ENCODE results near the gene PUSL1. TPM values are rescaled to one million over a fixed set of nuclear protein-coding genes. Genes with fewer than 3 reads are reported as not detected.

Gene PUSL1
- total and polyA plus RNA-seq, 2 experiments from 2014 or later, result 41.5 to 55.8 TPM

DNA sequence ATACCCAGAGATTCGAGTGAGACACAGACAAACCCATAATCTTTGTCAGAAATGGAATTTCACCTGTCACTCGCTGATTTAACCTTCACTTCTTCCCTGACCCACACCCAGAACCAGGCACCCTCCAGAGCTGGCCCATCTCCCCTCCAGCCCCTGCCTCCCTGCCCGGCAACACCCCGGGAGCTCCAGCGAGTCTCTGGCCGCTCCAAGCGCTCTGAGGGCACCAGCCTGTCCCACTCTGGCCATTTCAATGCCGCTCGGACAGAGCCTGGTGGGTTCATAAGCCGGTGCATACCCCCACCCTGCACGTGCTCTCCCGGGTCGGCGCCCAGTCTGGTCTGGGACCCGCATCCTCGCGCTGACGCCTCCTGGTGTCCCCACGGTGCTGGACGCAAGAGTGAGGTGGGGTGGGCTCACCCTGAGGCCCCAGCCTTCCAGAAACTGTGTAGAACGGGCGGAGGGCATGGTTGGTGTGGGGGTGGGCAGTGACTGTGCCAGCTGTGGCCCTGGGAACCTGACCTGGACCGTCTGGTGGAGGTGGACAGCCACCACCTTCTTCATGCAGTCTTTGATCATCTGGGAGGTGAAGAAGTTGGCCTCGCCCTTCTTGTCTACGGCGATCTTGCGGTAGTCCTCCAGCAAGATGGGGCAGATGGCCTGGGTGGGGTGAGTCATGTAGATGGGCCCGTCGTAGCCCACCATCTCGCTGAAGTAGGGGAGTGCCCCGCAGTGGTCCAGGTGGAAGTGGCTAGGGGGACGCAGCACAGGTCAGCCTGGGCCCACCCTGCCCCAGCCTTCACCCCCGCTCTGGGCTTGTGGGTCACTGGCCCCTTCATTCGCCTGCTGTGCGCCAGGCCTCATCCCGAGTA lies 10.6 kb downstream of the PUSL1 start:
- no peaks in the 10 kb centered on the region for H3K9me2 ChIP-seq (ENCODE audit: insufficient read depth)
- H3K4me3 Mint-ChIP-seq, result no peak overlapping the region; the same call in 2 of the 3 replicates
- H3K27me3 Mint-ChIP-seq (ENCODE audit: insufficient read depth, low read depth, poor library complexity), result peaks cover 34% of the 10 kb centered on the region
- H3K9me3 Mint-ChIP-seq, result no peaks in the 10 kb centered on the region; the same call in 1 of the 3 replicates
- H3K27ac Mint-ChIP-seq, result no peak overlapping the region
- H4K20me1 ChIP-seq (replicated peaks; ENCODE audit: insufficient read depth), result peaks cover 26% of the 10 kb centered on the region
- H3K36me3 ChIP-seq (ENCODE audit: insufficient read depth), result no peaks in the 10 kb centered on the region
- peaks cover 29% of the 10 kb centered on the region for H3K4me1 Mint-ChIP-seq
- H3K4me1 ChIP-seq (ENCODE audit: insufficient read depth), result peaks cover 7% of the 10 kb centered on the region; the same call in 1 of the 2 replicates
- H2AFZ ChIP-seq, result no peak overlapping the region
- no peaks in the 10 kb centered on the region for H3K27me3 ChIP-seq (ENCODE audit: insufficient read depth)
- ATAC-seq (no peak), DNase-seq (ENCODE audit: low spot score) (no peak)
- no peak for TF ChIP-seq ZNF331 (CRISPR knock-in tag; IDR thresholded peaks at IDR 0.05; ENCODE audit: low read depth)
- TF ChIP-seq EZH2phosphoT487 (IDR thresholded peaks at IDR 0.05; ENCODE audit: unreplicated experiment), result no peak
- TF ChIP-seq, protein P1, sequence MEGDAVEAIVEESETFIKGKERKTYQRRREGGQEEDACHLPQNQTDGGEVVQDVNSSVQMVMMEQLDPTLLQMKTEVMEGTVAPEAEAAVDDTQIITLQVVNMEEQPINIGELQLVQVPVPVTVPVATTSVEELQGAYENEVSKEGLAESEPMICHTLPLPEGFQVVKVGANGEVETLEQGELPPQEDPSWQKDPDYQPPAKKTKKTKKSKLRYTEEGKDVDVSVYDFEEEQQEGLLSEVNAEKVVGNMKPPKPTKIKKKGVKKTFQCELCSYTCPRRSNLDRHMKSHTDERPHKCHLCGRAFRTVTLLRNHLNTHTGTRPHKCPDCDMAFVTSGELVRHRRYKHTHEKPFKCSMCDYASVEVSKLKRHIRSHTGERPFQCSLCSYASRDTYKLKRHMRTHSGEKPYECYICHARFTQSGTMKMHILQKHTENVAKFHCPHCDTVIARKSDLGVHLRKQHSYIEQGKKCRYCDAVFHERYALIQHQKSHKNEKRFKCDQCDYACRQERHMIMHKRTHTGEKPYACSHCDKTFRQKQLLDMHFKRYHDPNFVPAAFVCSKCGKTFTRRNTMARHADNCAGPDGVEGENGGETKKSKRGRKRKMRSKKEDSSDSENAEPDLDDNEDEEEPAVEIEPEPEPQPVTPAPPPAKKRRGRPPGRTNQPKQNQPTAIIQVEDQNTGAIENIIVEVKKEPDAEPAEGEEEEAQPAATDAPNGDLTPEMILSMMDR (conservative IDR thresholded peaks at IDR 0.05; ENCODE audit: low read depth in 2 of 2), result no peak
- no peak for TF ChIP-seq POLR2AphosphoS5 (IDR thresholded peaks at IDR 0.05; ENCODE audit: low read depth)
- TF ChIP-seq, protein P2, sequence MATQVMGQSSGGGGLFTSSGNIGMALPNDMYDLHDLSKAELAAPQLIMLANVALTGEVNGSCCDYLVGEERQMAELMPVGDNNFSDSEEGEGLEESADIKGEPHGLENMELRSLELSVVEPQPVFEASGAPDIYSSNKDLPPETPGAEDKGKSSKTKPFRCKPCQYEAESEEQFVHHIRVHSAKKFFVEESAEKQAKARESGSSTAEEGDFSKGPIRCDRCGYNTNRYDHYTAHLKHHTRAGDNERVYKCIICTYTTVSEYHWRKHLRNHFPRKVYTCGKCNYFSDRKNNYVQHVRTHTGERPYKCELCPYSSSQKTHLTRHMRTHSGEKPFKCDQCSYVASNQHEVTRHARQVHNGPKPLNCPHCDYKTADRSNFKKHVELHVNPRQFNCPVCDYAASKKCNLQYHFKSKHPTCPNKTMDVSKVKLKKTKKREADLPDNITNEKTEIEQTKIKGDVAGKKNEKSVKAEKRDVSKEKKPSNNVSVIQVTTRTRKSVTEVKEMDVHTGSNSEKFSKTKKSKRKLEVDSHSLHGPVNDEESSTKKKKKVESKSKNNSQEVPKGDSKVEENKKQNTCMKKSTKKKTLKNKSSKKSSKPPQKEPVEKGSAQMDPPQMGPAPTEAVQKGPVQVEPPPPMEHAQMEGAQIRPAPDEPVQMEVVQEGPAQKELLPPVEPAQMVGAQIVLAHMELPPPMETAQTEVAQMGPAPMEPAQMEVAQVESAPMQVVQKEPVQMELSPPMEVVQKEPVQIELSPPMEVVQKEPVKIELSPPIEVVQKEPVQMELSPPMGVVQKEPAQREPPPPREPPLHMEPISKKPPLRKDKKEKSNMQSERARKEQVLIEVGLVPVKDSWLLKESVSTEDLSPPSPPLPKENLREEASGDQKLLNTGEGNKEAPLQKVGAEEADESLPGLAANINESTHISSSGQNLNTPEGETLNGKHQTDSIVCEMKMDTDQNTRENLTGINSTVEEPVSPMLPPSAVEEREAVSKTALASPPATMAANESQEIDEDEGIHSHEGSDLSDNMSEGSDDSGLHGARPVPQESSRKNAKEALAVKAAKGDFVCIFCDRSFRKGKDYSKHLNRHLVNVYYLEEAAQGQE (IDR thresholded peaks at IDR 0.05; ENCODE audit: unreplicated experiment), result no peak
- TF ChIP-seq NANOG (IDR thresholded peaks at IDR 0.05; ENCODE audit: borderline replicate concordance), result no peak
- TF ChIP-seq, protein P3, sequence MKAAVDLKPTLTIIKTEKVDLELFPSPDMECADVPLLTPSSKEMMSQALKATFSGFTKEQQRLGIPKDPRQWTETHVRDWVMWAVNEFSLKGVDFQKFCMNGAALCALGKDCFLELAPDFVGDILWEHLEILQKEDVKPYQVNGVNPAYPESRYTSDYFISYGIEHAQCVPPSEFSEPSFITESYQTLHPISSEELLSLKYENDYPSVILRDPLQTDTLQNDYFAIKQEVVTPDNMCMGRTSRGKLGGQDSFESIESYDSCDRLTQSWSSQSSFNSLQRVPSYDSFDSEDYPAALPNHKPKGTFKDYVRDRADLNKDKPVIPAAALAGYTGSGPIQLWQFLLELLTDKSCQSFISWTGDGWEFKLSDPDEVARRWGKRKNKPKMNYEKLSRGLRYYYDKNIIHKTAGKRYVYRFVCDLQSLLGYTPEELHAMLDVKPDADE (IDR thresholded peaks at IDR 0.05), result no peak
- TF ChIP-seq JUNB (IDR thresholded peaks at IDR 0.05; ENCODE audit: unreplicated experiment), result no peak
- TF ChIP-seq EZH2 (IDR thresholded peaks at IDR 0.05; ENCODE audit: low read depth, unreplicated experiment), result no peak
- TF ChIP-seq ZNF114 (CRISPR knock-in tag; IDR thresholded peaks at IDR 0.05), result no peak
- TF ChIP-seq CREB1 (CRISPR knock-in tag; IDR thresholded peaks at IDR 0.05; ENCODE audit: low read depth), result no peak
- TF ChIP-seq STAT1 (IDR thresholded peaks at IDR 0.05; ENCODE audit: unreplicated experiment), result no peak
- TF ChIP-seq, protein P4, sequence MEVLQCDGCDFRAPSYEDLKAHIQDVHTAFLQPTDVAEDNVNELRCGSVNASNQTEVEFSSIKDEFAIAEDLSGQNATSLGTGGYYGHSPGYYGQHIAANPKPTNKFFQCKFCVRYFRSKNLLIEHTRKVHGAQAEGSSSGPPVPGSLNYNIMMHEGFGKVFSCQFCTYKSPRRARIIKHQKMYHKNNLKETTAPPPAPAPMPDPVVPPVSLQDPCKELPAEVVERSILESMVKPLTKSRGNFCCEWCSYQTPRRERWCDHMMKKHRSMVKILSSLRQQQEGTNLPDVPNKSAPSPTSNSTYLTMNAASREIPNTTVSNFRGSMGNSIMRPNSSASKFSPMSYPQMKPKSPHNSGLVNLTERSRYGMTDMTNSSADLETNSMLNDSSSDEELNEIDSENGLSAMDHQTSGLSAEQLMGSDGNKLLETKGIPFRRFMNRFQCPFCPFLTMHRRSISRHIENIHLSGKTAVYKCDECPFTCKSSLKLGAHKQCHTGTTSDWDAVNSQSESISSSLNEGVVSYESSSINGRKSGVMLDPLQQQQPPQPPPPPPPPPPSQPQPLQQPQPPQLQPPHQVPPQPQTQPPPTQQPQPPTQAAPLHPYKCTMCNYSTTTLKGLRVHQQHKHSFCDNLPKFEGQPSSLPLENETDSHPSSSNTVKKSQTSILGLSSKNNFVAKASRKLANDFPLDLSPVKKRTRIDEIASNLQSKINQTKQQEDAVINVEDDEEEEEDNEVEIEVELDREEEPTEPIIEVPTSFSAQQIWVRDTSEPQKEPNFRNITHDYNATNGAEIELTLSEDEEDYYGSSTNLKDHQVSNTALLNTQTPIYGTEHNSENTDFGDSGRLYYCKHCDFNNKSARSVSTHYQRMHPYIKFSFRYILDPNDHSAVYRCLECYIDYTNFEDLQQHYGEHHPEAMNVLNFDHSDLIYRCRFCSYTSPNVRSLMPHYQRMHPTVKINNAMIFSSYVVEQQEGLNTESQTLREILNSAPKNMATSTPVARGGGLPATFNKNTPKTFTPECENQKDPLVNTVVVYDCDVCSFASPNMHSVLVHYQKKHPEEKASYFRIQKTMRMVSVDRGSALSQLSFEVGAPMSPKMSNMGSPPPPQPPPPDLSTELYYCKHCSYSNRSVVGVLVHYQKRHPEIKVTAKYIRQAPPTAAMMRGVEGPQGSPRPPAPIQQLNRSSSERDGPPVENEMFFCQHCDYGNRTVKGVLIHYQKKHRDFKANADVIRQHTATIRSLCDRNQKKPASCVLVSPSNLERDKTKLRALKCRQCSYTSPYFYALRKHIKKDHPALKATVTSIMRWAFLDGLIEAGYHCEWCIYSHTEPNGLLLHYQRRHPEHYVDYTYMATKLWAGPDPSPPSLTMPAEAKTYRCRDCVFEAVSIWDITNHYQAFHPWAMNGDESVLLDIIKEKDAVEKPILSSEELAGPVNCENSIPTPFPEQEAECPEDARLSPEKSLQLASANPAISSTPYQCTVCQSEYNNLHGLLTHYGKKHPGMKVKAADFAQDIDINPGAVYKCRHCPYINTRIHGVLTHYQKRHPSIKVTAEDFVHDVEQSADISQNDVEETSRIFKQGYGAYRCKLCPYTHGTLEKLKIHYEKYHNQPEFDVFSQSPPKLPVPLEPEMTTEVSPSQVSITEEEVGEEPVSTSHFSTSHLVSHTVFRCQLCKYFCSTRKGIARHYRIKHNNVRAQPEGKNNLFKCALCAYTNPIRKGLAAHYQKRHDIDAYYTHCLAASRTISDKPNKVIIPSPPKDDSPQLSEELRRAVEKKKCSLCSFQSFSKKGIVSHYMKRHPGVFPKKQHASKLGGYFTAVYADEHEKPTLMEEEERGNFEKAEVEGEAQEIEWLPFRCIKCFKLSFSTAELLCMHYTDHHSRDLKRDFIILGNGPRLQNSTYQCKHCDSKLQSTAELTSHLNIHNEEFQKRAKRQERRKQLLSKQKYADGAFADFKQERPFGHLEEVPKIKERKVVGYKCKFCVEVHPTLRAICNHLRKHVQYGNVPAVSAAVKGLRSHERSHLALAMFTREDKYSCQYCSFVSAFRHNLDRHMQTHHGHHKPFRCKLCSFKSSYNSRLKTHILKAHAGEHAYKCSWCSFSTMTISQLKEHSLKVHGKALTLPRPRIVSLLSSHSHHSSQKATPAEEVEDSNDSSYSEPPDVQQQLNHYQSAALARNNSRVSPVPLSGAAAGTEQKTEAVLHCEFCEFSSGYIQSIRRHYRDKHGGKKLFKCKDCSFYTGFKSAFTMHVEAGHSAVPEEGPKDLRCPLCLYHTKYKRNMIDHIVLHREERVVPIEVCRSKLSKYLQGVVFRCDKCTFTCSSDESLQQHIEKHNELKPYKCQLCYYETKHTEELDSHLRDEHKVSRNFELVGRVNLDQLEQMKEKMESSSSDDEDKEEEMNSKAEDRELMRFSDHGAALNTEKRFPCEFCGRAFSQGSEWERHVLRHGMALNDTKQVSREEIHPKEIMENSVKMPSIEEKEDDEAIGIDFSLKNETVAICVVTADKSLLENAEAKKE (CRISPR knock-in tag; IDR thresholded peaks at IDR 0.05), result no peak
- peaks cover 54% of the 10 kb centered on the region for H3K36me3 Mint-ChIP-seq (ENCODE audit: low read depth)
- H3K4me3 ChIP-seq, result no peak overlapping the region
- peaks cover 70% of the 10 kb centered on the region for H3K79me2 ChIP-seq (replicated peaks; ENCODE audit: insufficient read depth)
- H3K4me2 ChIP-seq, result no peak overlapping the region
- peaks cover 11% of the 10 kb centered on the region; the same call in 1 of the 2 replicates for H3F3A ChIP-seq (replicated peaks; ENCODE audit: low read depth)
- no peak overlapping the region for H3K27ac ChIP-seq (ENCODE audit: low read depth)

All from GM23338 (cell line).